ENCODE results near the gene PRR7.

Gene PRR7

GRCh38 chr5:177425196-177425800 lies 21.3 kb upstream of the PRR7 start:
- no peak for DNase-seq (ENCODE audit: low spot score)

- peak; percentile 99 for DNase-seq (ENCODE audit: low spot score)
Measured at GRCh38 chr5:177425801-177426565, 20.6 kb upstream of the PRR7 start.

- DNase-seq (ENCODE audit: low spot score), result peak; percentile 69
Measured at GRCh38 chr5:177426566-177427210, 19.9 kb upstream of the PRR7 start, which contains the start of gene GRK6. Gene GRK6, plus strand, starts transcription at chr5:177426676. Its CDS starts 170 bp downstream, at chr5:177426846.

- no peak for DNase-seq (ENCODE audit: low spot score)
Measured at GRCh38 chr5:177427211-177427822, 19.3 kb upstream of the PRR7 start.

GRCh38 chr5:177427919-177428573 lies 18.6 kb upstream of the PRR7 start:
- no peak for DNase-seq (ENCODE audit: low spot score)

GRCh38 chr5:177428574-177429217 lies 17.9 kb upstream of the PRR7 start:
- DNase-seq (ENCODE audit: low spot score), result no peak

- no peak for DNase-seq (ENCODE audit: low spot score)
Measured at GRCh38 chr5:177429248-177430040, 17.2 kb upstream of the PRR7 start.

- DNase-seq (ENCODE audit: low spot score), result no peak
Measured at GRCh38 chr5:177430140-177430951, 16.3 kb upstream of the PRR7 start.

GRCh38 chr5:177430972-177431316 lies 15.7 kb upstream of the PRR7 start:
- no peak for DNase-seq (ENCODE audit: low spot score)

- no peak for DNase-seq (ENCODE audit: low spot score)
Measured at GRCh38 chr5:177431317-177432142, 15.1 kb upstream of the PRR7 start.

- no peak for DNase-seq (ENCODE audit: low spot score)
Measured at GRCh38 chr5:177432143-177432838, 14.3 kb upstream of the PRR7 start.

- DNase-seq (ENCODE audit: low spot score), result no peak
Measured at GRCh38 chr5:177432839-177433657, 13.6 kb upstream of the PRR7 start.

GRCh38 chr5:177433658-177434217 lies 12.9 kb upstream of the PRR7 start:
- no peak for DNase-seq (ENCODE audit: low spot score)

GRCh38 chr5:177434437-177434836 lies 12.2 kb upstream of the PRR7 start:
- DNase-seq (ENCODE audit: low spot score), result no peak

- DNase-seq (ENCODE audit: low spot score), result no peak
Measured at GRCh38 chr5:177434942-177435738, 11.5 kb upstream of the PRR7 start.

- DNase-seq (ENCODE audit: low spot score), result no peak
Measured at GRCh38 chr5:177435847-177436536, 10.6 kb upstream of the PRR7 start.
